OCI-LY3 (cell line): ENCODE measurements around the gene PLCL1.

ENCODE experiments used
- H2AFZ ChIP-seq: fragments of 200-600, 300-600 bp; shearing (Covaris generic); 2 replicates; pipeline ENCODE4 v1.6.0; 2014; ENCODE audit warnings: antibody characterized with exemption, low read depth, low read length
- H3K27ac ChIP-seq: fragments of 200-600, 300-600 bp; sonication (generic); 2 replicates; pipeline ENCODE4 v1.5.1; 2014; ENCODE audit warnings: mild to moderate bottlenecking, low read length, moderate library complexity, mixed read lengths
- H3K27me3 ChIP-seq: fragments of 200-600, 300-600 bp; sonication (generic); 2 replicates; pipeline ENCODE4 v1.6.1; 2014; ENCODE audit warnings: low read depth, low read length, mixed read lengths
- H3K36me3 ChIP-seq: fragments of 200-600, 300-600 bp; sonication (generic); replicated peaks from 2 replicates; pipeline ENCODE3; 2014; ENCODE audit warnings: low read depth, low read length, mixed read lengths
- H3K4me1 ChIP-seq: fragments of 300-600, 200-600 bp; sonication (generic); 2 replicates; pipeline ENCODE4 v1.6.1; 2014; ENCODE audit warnings: low read length, mixed read lengths
- H3K4me2 ChIP-seq: fragments of 200-600, 300-600 bp; sonication (generic); 2 replicates; pipeline ENCODE4 v1.6.1; 2014; ENCODE audit warnings: low read length, mixed read lengths
- H3K4me3 ChIP-seq: fragments of 300-600, 200-600 bp; sonication (generic); 2 replicates; pipeline ENCODE4 v1.5.1; 2014; ENCODE audit warnings: antibody characterized with exemption, mild to moderate bottlenecking, low read length, moderate library complexity
- H3K79me2 ChIP-seq: fragments of 300-600, 200-600 bp; shearing (Covaris generic); 2 replicates; pipeline ENCODE4 v1.6.1; 2014; ENCODE audit warnings: mild to moderate bottlenecking, low read length, mixed read lengths
- H3K9ac ChIP-seq: fragments of 300-600, 200-600 bp; shearing (Covaris generic); 2 replicates; pipeline ENCODE4 v1.6.0; 2014; ENCODE audit warnings: mild to moderate bottlenecking, low read length, moderate library complexity
- H3K9me3 ChIP-seq: fragments of 200-600, 300-600 bp; shearing (Covaris generic); 2 replicates; pipeline ENCODE4 v1.6.1; 2014; ENCODE audit warnings: low read length, mixed read lengths; ENCODE audit not compliant: insufficient read depth
- H4K20me1 ChIP-seq: fragments of 200-600, 300-600 bp; sonication (generic); 2 replicates; pipeline ENCODE4 v1.6.1; 2016; ENCODE audit warnings: low read length, mixed read lengths; ENCODE audit not compliant: insufficient read depth
- CTCF ChIP-seq: fragments of 200-600, 300-600 bp; sonication (generic); IDR thresholded peaks from 2 replicates; pipeline ENCODE4 v1.5.1; 2014; ENCODE audit warnings: antibody characterized with exemption, low read length, low read depth
- EZH2phosphoT487 ChIP-seq: fragments of 200-600 bp; shearing (Covaris generic); IDR thresholded peaks from 2 replicates; pipeline ENCODE4 v1.6.1; 2018; ENCODE audit warnings: antibody characterized with exemption, mixed run types, low read depth

PLCL1 gene

GRCh38 chr2:197924483-197924882 lies 120.1 kb downstream of the PLCL1 start:
- H3K9ac ChIP-seq: no peak overlapping the region
- H3K79me2 ChIP-seq: no peaks in the 10 kb centered on the region
- H3K9me3 ChIP-seq: no peaks in the 10 kb centered on the region
- H2AFZ ChIP-seq: no peak overlapping the region
- no peak for TF ChIP-seq CTCF
- H3K27me3 ChIP-seq: no peaks in the 10 kb centered on the region
- no peaks in the 10 kb centered on the region for H3K36me3 ChIP-seq
- no peak overlapping the region for H3K4me3 ChIP-seq
- no peaks in the 10 kb centered on the region for H3K4me1 ChIP-seq
- no peak overlapping the region for H3K27ac ChIP-seq
- H4K20me1 ChIP-seq: no peaks in the 10 kb centered on the region
- H3K4me2 ChIP-seq: no peak overlapping the region

- H3K4me2 ChIP-seq: no peak overlapping the region
- no peaks in the 10 kb centered on the region for H3K36me3 ChIP-seq
- H4K20me1 ChIP-seq: no peaks in the 10 kb centered on the region
- no peak overlapping the region for H2AFZ ChIP-seq
- H3K9me3 ChIP-seq: no peaks in the 10 kb centered on the region
- no peak overlapping the region for H3K27ac ChIP-seq
- TF ChIP-seq CTCF: no peak
- H3K79me2 ChIP-seq: no peaks in the 10 kb centered on the region
- H3K9ac ChIP-seq: no peak overlapping the region
- no peak overlapping the region for H3K4me3 ChIP-seq
- H3K4me1 ChIP-seq: no peaks in the 10 kb centered on the region
- H3K27me3 ChIP-seq: no peaks in the 10 kb centered on the region
Measured at GRCh38 chr2:197925204-197925603, 120.8 kb downstream of the PLCL1 start.

- no peaks in the 10 kb centered on the region for H3K9me3 ChIP-seq
- no peak overlapping the region for H3K4me3 ChIP-seq
- H4K20me1 ChIP-seq: no peaks in the 10 kb centered on the region
- H3K4me1 ChIP-seq: no peaks in the 10 kb centered on the region
- H3K36me3 ChIP-seq: no peaks in the 10 kb centered on the region
- no peaks in the 10 kb centered on the region for H3K27me3 ChIP-seq
- no peak overlapping the region for H3K9ac ChIP-seq
- H3K4me2 ChIP-seq: no peak overlapping the region
- H2AFZ ChIP-seq: no peak overlapping the region
- H3K27ac ChIP-seq: no peak overlapping the region
- H3K79me2 ChIP-seq: no peaks in the 10 kb centered on the region
- TF ChIP-seq CTCF (no peak), EZH2phosphoT487 (no peak)
Measured at GRCh38 chr2:197925976-197926375, 121.6 kb downstream of the PLCL1 start.

- Histone ChIP-seq H3K79me2 (no peaks in the 10 kb centered on the region), H4K20me1 (no peaks in the 10 kb centered on the region), H3K9me3 (no peaks in the 10 kb centered on the region), H3K4me2 (no peak overlapping the region), H3K4me3 (no peak overlapping the region), H3K27ac (no peak overlapping the region), H3K9ac (no peak overlapping the region), H3K4me1 (no peaks in the 10 kb centered on the region), H3K27me3 (no peaks in the 10 kb centered on the region), H3K36me3 (no peaks in the 10 kb centered on the region), H2AFZ (no peak overlapping the region)
- TF ChIP-seq EZH2phosphoT487: no peak
- TF ChIP-seq CTCF: no peak
Measured at GRCh38 chr2:197926673-197927072, 122.3 kb downstream of the PLCL1 start.
